NCI-H2196 treated with DMSO at 0.1 percent for 48 hours (cell line): ENCODE measurements around the gene COMMD2.
A peak's percentile ranks its signal among the peaks of the same experiment; 100 is the strongest.

ENCODE experiments used
- DNase-seq: peaks from one replicate; lab custom pipeline; 2025; ENCODE audit not compliant: unreplicated experiment; lab: John Stamatoyannopoulos, UW

Gene COMMD2

GRCh38 chr3:149752051-149752787 lies at the start of gene COMMD2:
TSS of gene COMMD2 (minus strand) at chr3:149752489. CDS start at chr3:149752444, 45 bp downstream.
- DNase-seq, result peak; percentile 92

- DNase-seq, result no peak
Observed at GRCh38 chr3:149801639-149802038, 49.4 kb upstream of the COMMD2 start.

- no peak for DNase-seq
Observed at GRCh38 chr3:149801195-149801594, 48.9 kb upstream of the COMMD2 start.

DNA sequence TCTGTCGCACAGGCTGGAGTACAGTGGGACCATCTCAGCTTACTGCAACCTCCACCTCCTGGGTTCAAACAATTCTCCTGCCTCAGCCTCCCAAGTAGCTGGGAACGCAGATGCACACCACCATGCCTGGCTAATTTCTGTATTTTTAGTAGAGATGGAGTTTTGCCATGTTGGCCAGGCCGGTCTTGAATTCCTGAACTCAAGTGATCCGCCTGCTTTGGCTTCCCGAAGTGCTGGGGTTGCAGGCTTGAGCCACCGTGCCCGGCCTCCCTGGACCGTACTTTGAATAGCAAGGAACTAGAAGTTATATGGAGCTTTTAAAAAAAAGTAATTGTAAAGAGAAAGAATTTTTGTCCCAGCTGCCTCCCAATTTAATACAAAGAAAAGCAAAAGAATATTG lies 48.4 kb upstream of the COMMD2 start:
- DNase-seq, result no peak

GRCh38 chr3:149796026-149796425 lies 43.7 kb upstream of the COMMD2 start:
- no peak for DNase-seq

DNA sequence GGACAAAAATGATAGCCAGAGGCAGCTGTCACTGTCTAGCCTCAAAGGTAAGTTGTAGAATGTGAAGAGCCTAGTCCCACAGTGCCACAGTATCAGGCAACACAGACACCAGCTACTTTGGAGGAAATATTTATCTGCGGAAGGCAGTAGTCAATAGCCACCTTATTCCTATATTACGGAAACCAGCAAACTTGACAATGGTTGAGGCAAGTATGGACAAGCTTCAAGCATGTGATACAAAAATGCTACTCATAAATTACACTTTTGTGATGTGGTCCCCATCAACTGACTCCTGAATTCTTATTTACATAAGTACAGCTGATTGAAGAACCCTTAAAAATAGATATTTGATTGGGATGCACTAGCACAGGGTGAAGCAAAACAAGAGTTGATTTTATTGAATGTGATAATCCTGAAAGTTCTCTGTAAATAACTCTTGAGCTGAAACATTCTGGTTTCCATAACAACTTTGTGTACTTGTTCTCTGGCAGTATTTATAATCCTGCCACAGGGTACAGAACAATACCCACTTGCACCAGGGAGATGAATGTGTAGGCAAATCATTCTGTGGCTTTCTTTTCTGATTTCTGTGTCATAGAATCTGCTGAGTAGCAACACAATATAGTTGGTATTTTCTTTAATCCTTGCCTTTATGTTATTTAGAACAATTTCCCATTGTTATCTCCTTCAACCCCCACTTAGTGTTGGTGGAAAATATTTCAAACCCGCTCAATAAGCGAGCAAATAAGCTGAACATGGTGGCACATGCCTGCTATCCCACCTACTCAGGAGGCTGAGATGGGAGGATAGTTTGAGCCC lies 40.4 kb upstream of the COMMD2 start, which contains the start of gene ANKUB1:
Gene ANKUB1 (minus strand): TSS at position 103 of the 819 bp plus-strand sequence. CDS start 188 bp downstream, outside the sequence.
- no peak for DNase-seq

DNA sequence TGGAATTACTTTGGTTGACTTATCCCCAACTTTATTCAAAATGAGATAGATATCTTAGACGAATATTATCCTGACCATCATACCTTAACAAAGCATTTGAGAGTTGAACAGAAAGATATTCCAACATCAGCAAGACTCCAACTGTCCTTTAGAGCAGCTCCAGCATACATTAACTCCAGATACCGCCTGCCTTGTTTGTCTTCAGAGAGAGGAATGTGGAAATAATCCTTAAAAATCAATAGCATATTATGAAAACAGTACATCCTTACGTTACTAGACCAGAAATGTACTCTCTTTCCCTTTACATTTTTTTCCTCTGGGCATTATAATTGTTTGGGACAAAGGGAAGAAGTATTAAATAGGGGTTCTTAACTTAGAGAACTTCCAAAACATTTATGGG lies 38.4 kb upstream of the COMMD2 start:
- no peak for DNase-seq

DNA sequence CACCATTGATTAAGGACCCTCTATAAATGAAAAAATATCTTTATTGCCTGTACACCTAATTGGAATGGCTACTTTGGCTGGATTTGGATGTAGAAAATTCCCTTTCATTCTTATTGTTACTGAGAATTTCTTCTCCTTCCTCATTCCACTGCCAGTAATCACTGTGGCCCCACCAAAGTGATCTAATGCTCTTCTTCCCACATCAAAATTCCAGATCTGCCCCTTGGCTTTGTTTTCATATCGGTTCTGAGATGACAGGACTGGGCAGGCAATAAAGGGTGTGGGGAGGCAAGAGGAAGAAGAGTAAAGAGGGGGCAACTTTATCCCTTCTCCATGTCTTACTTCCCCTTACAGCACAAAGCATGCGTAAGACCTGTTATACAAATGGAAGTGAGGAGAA lies 38.0 kb upstream of the COMMD2 start:
- DNase-seq, result no peak

DNA sequence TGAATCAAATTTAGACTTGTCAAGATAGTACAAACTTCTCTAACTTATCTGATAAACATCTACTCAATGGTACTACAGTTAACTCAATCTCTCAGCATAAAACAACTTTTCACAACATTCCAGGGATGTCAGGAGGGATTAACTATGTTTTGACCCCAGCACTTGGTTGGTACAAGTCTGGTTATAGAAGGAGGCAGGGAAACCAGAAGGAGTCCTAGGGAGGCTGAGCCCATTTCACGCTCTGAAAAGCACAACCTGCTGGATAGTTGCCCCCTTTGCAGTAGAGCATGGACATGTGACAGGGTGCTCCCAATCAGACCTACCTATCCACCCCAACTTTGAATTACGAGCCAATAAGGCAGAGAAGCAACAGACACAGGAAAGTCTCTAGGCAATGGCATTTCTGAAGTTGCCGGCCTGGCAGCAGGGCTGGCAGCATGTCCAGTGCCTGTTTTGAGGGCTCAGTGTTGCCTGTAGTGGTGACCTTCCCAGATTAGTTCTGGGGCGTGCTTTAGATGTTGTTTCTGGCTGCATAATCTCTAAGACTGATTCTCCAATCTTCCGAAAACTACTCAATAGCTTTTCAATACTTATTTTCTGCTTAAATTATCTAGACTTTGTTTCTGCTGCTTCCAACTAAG lies 31.9 kb upstream of the COMMD2 start:
- DNase-seq, result no peak

DNA sequence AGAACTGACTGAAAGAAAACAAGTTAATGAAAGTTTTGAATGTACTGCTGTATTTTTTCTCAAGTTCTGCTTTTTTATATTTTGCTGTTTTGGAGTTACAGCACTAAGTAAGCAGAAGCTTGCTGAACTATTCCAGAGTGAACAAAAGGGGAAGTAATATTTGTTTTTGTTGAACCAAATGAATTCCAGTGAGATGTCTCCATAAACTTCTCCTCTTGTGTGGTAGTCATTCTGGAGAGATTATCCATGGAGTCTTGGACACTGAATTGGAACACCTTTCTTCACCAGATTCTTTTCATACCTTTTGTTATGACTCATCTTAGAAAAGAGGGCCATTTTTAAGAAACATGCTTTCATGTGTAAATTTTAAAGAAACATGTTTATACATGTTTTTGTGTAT lies 31.3 kb upstream of the COMMD2 start:
- DNase-seq, result no peak

- no peak for DNase-seq
Observed at GRCh38 chr3:149781741-149782140, 29.5 kb upstream of the COMMD2 start.

DNA sequence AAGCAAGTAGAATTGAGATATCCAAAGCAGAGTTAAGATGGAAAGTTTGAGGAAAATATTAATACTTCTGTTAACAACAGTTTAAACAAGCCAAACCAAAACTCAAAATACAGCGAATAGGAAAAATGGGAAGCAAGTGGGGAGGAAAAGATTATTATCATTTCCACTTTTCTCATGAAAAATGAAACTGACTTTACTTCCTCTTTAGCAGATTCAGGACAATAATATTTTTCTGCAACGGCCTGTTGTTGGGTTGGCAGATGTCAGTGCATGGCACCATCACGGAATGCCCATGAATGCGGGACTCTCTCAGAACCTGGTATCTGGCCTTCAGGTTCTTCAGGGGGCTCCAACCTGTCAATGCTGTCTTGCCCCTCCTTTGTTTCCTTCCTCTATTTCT lies 28.9 kb upstream of the COMMD2 start:
- no peak for DNase-seq

- no peak for DNase-seq
Observed at GRCh38 chr3:149777414-149778214, 25.3 kb upstream of the COMMD2 start.

DNA sequence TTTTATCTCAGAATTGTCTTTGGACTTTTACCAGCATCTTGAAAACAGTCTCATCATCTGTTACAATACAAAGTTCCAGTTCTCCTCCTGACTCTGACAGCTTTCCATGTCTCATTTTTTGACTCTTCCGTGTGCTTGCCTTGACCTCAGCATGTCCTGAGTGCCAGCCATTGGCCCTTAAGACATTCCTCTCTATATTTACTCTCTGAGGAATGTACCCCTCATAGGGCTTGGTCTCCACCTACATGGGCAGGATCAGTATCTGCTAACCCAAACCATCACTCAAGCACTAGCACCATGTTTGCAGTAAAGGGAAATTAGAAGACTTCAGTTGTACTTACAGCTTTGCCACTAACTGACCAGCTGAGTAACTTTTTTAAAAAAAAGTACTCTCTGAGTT lies 23.9 kb upstream of the COMMD2 start:
- no peak for DNase-seq

DNA sequence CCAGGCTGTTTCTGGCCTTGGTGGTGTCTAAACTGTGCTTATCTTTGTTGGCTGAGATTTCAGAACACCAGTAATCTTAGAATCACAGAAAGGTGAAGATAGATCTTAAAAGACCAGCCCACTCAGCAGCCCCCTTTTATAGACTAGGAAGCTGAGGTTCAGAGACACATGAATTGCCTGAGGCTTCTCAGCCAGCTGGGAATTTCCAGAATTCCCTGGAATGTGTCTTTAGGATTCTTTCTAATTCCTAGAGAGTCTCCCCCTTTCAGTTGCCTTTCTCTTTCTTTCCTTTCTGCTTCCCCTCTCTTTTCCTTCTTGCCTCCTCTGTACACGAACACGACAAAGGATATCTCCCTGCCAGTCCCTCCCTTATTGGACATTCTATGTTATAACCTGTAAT lies 20.6 kb upstream of the COMMD2 start:
- no peak for DNase-seq

DNA sequence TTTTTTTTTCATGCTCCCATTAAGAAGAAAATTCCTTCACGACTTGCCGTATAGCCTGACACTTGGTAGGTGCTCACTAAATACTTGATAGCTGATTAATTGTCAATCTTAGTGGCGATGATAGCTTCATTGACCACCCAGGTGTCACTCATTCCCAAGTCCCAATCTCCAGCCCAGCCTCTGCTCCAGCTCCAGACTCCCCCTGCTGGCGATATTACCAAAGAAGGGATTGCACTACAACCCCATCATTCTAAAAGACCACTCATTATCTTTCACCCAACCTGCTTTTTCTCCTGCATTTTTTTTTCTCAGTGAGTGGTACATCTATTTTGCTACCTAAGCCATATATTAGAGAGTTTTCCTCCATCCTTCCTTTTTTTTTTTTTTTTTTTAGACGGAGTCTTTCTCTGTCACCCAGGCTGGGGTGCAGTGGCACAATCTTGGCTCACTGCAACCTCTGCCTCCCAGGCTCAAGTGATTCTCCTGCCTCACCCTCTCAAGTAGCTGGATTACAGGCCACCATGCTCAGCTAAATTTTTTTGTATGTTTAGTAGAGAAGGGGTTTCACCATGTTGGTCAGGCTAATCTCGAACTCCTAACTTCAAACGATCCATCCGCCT lies 19.5 kb upstream of the COMMD2 start:
- DNase-seq, result no peak

- DNase-seq, result no peak
Observed at GRCh38 chr3:149770246-149770645, 18.0 kb upstream of the COMMD2 start.

DNA sequence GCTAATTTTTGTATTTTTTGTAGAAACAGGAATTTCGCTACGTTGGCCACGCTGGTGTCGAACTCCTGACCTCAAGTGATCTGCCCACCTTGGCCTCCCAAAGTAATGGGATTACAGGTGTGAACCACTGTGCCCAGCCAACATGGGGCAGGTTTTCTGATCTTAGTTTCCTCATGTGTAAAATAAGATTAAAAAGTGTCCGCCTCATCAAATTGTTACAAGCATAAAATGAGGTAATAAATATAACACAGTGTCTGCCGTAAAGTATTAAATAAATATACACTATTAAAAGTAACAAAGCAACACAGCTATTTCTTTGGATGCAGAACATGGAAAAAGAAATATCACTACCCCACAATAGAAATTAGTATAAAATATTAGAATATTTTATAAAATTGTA lies 16.4 kb upstream of the COMMD2 start:
- no peak for DNase-seq

DNA sequence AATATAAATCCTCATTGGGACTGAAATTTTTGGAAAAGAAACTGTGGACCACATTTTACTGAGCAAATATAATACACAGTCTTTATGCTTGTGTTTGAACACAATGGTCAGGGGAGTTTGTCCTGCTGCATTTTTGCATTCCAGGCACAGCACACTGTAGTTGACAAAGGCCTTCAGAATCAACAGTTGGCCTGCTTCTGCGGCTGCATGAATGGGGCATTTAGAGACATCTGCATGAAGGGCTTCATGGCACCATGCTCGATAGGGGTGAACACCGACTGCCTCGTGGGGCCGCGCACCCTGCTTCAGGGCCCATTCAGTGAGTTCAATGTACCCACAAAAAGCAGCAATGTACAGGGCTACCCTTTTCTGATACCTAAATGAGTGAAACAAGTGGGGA lies 15.4 kb upstream of the COMMD2 start:
- no peak for DNase-seq

DNA sequence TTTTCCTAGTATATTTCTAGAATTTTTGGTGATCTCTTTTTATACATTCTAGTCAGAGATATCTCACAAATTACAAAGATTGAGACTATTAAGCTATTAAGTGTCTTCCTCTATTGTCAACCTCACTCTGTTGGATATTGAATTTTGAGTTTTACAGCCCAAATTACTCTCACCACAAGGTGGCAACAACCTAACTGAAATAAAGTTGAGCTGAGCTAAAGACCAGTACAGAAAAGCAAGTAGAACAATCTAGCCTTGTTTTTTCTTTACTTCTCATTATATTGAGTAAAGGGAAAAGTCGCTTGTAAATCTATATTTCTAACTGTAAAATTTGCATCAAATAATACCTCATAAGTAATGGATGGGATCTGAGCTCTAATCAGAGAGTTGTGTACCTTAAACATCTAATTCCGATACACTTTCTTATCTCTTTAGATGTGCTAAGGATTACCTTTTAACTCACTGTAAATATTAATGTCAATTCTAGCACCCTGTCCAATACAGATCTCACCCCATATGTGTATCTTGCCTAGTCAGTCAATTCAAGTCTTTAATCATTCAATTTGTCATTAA lies 13.6 kb upstream of the COMMD2 start:
- peak; percentile 23 for DNase-seq
